Mucosa of rectum (tissue), 2 donors: Measurements from ENCODE around the gene PDE2A.

ENCODE experiments used
- H3K27ac ChIP-seq, 2 donors: one replicate each; pipeline ENCODE4 v1.7.0; 2013; ENCODE audit warnings: inconsistent platforms in 2 of 2, low read depth in 2 of 2, low read length in 2 of 2
- H3K27me3 ChIP-seq, 2 donors: one replicate each; pipeline ENCODE4 v1.7.0; 2013; ENCODE audit warnings: low read length in 2 of 2; ENCODE audit not compliant: control insufficient read depth in 2 of 2, insufficient read depth in 2 of 2
- H3K36me3 ChIP-seq, 2 donors: one replicate each; pipeline ENCODE4 v1.7.0; 2013; ENCODE audit warnings: low read length in 2 of 2; ENCODE audit not compliant: control insufficient read depth in 2 of 2, insufficient read depth in 2 of 2
- H3K4me1 ChIP-seq, 2 donors: one replicate each; pipeline ENCODE4 v1.7.0; 2013; ENCODE audit warnings: low read length in 2 of 2, mild to moderate bottlenecking in 1 of 2; ENCODE audit not compliant: control insufficient read depth in 2 of 2, insufficient read depth in 2 of 2
- H3K4me3 ChIP-seq, 2 donors: one replicate each; pipeline ENCODE4 v1.7.0; 2013; ENCODE audit warnings: low read length in 2 of 2
- H3K9ac ChIP-seq, 2 donors: one replicate each; pipeline ENCODE4 v1.7.0; 2013; ENCODE audit warnings: low read length in 2 of 2, low read depth in 1 of 2, mild to moderate bottlenecking in 1 of 2
- H3K9me3 ChIP-seq, 2 donors: one replicate each; pipeline ENCODE4 v1.7.0; 2013; ENCODE audit warnings: low read length in 2 of 2; ENCODE audit not compliant: control insufficient read depth in 2 of 2
- donor health status: healthy.
- donor health status: Normal muscosa, but diverticular disease.

The PDE2A gene

DNA sequence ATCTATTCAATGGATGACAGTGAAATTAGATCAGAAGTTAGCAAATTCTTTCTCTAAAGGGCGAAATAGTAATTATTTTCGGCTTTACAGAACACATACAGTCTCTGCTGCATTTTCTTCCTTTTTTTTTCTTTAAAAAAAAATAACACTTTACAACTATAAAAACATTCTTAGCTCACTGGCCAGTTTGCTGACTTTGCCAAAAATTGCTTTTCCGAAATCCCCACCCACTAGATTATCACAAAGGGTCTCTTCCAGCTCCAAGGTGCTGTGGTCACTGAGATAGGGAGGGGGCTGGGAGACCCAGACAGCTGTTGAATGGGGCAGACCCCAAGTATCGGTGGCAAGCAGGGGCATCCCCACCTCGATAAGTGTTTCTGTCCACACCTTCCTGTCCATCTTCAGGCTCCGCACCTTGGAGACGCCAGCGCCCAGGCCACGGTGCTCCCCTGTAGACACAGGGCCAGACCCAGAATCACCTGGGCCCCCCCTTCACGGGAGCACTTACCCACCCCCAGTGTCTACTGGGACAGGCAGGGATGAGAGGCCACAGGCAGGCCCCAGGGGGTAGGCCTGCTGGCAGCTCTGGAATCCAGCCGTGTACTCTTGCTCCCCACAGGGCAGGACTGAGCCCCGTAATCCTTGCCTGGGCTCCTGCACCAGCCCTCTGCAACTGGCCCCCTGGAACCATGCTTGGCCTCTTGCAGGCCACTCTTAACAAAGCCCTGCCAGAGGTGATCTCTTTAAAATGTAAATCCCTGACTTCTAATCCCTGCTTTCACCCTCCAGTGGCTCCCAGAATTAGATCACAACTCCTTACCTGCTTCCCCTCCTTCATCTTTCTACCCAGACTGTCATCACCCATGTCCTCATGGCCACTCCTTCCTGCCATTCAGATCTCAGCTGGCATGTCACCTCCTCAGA lies 31.5 kb upstream of the PDE2A start:
- Histone ChIP-seq H3K4me1 (no peaks in the 10 kb centered on the region), H3K27ac (no peak overlapping the region), H3K36me3 (peaks cover 70 to 87% of the 10 kb centered on the region in 2 donors), H3K27me3 (no peaks in the 10 kb centered on the region), H3K9me3 (no peaks in the 10 kb centered on the region), H3K9ac (no peak overlapping the region), H3K4me3 (no peak overlapping the region)

DNA sequence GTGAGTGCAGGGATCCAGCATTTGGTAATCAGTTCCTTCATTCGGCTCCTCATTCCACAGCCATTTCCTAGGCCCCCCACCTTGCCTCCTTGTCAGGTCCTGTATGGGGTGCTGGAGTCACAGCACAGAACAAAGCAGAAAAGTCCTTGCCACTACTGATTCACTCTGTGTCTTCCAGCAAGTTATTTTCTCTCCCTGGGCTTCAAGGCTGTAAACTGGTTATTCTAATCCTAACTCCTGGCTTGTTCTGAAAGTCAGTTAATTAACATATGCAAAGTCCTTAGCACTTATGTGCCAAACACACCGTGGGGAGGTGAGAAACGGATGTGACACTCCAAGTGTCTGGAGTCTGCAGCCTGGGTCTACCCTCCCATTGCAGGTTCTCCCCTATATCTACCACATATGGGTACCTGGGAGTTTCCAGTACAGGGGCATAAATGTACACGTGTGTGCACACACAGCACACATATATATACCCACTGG lies 30.6 kb upstream of the PDE2A start:
- no peak overlapping the region for H3K9ac ChIP-seq
- H3K27ac ChIP-seq: no peak overlapping the region
- peaks cover 71 to 85% of the 10 kb centered on the region in 2 donors for H3K36me3 ChIP-seq

DNA sequence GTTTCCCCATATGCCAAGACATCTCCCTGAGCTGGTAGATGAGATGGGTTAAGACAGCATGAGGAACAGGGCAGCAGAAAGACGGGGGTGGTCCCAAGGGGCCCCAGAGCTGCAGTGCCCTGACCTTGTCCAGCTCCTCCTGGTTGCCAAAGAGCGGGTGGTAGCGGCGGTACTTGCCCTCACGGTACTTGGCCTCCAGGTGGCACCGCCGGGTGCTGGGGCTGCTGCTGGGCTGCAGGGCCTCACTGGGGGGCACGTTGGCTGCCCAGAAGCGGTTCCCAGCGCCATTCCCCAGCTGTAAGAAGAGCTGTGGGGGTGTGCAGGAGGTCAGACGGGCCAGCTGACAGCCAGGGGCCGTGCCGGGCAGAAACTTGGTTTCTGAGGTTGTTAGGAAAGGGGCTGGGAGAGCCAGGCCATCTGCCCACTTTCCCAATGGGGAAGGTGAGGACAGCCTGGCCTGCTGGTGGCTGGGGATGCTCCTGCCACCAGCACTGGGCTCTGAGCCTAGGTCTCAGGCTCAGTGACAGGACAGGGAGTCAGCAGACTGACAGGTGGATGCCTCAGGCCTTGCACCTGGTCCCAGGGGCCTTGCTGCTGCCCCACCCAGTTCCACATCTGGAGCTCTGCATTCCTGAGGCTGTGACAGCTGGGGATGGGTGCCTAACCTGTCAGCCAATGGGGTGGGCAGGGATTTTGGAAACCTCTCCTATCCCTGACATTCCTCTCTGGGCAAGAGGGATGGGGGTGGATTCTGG lies 30.0 kb upstream of the PDE2A start:
- Histone ChIP-seq H3K27me3 (no peaks in the 10 kb centered on the region), H3K27ac (no peak overlapping the region), H3K4me3 (no peak overlapping the region), H3K36me3 (peaks cover 69 to 85% of the 10 kb centered on the region in 2 donors), H3K4me1 (no peaks in the 10 kb centered on the region), H3K9me3 (no peaks in the 10 kb centered on the region), H3K9ac (no peak overlapping the region)

More for the DNA sequence above, 30.6 kb upstream of the PDE2A start:
- Histone ChIP-seq H3K27me3 (no peaks in the 10 kb centered on the region), H3K9me3 (no peaks in the 10 kb centered on the region), H3K4me1 (no peaks in the 10 kb centered on the region), H3K4me3 (no peak overlapping the region)

DNA sequence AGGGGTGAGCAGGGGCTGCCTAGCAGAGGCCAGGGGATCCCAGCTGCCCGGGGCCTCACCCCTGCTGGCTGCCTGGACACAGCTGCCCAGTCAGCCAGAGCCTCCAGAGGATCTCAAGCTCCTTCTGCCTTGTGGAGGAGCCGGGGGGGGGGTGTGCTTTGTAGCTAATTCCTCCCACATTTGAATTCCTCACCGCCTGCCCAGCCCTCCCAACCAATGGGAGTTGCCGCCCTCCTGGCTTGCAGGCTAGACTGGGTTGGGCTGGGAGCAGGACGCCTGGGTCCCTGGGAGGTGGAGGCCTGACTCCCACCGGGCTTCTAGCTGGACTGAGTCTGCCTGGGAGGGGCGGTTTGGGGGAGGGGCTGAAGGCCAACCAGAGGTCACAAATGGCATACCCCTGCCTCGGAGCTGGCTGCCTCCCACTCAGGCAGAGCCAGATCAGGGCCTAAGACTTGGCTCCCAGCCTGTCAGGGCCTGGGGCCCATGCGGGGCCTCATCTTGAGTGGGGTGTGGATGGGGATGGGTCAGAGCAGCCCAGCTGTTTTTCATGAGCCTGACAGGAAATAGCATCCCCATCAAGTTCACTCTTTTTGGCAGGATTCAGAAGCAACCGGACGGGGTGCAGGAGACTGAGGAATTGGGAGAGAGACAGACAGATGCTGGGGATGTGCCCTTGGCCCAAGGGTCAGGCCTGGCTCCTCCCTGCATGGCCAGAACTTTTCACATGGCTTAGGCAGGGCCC lies 29.2 kb upstream of the PDE2A start:
- H3K36me3 ChIP-seq: peaks cover 70 to 85% of the 10 kb centered on the region in 2 donors
- no peaks in the 10 kb centered on the region for H3K4me1 ChIP-seq
- H3K27me3 ChIP-seq: no peaks in the 10 kb centered on the region
- no peak overlapping the region for H3K27ac ChIP-seq
- no peak overlapping the region for H3K4me3 ChIP-seq
- no peaks in the 10 kb centered on the region for H3K9me3 ChIP-seq
- no peak overlapping the region for H3K9ac ChIP-seq

DNA sequence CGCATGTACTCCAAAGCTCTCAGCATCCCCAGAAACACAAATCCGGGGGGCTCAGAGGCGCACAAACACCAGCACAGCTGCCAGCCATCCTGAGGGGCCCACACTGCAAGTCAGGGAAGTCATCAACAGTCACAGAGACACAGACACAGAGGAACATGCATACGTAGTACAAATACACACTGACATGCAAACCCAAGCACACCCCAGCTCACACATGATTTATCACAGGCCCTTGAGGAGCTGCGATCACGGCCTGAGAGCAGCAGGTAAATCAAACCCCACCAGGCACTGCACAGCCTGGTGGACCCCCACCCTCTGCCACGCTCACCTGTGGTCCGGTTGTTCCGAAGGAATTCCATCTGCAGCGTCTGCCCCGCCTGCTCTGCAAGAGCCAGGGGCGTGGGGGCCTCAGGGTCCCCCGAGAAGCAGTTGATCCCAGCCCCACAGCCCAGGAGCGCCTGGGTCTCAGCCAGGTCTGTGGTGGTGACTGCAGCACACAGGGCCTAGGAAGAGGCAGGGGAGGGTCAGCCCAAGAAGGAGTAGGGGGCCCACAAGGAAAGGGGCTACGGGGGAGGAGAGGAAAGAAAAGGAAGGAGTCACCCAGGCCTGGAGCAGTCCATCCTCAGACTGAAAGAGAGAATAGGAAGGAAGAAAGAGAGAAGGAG lies 28.5 kb upstream of the PDE2A start:
- peak overlapping the region; percentile 7 to 26 for H3K4me3 ChIP-seq
- H3K9me3 ChIP-seq: no peaks in the 10 kb centered on the region
- H3K27ac ChIP-seq: no peak overlapping the region
- peaks cover 70 to 85% of the 10 kb centered on the region in 2 donors for H3K36me3 ChIP-seq
- H3K9ac ChIP-seq: no peak overlapping the region
- H3K4me1 ChIP-seq: no peaks in the 10 kb centered on the region
- H3K27me3 ChIP-seq: no peaks in the 10 kb centered on the region

DNA sequence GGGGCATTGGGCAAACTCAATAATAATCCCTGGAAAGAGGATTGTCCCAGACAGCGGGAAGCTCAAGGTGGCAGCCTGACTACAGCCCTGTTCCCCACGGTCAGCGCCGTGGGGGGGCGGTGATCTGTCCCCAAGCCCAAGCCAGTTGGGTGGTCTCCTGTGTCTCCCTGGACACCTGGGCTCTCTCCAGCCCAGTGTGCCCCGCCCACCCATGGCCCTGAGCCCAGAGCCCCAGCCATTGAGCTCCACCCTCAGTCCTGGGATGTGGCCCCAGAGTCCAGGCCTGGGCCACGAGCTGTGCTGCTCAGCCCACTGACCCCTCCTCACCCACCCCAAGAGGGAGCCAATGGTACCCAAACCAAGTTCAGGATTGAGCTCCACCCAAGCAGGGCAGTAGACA lies 27.9 kb upstream of the PDE2A start:
- Histone ChIP-seq H3K9me3 (no peaks in the 10 kb centered on the region), H3K9ac (no peak overlapping the region), H3K4me3 (no peak overlapping the region), H3K4me1 (no peaks in the 10 kb centered on the region), H3K36me3 (peaks cover 69 to 84% of the 10 kb centered on the region in 2 donors), H3K27ac (no peak overlapping the region), H3K27me3 (no peaks in the 10 kb centered on the region)

DNA sequence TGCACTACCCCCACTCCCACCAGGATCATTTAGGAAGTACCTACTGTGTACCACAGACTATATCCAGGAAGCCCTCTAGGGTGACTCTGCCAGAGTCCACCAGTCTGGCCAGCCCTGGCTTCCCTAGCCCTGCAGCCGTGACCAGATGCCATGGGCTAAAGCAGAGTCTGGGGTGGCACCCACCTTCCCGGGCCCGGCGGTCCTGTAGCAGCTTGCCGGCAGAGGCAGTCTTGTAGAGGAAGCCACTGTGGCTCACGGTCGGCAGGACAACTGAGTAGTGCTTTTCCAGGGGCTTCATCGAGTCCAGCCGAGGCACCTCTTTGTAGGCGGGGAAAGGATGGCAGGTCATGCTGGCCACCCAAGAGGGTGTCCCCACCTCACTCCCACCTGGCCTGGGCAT lies 27.2 kb upstream of the PDE2A start:
- Histone ChIP-seq H3K27ac (no peak overlapping the region), H3K27me3 (no peaks in the 10 kb centered on the region), H3K4me3 (no peak overlapping the region), H3K4me1 (no peaks in the 10 kb centered on the region), H3K36me3 (peaks cover 67 to 83% of the 10 kb centered on the region in 2 donors), H3K9me3 (no peaks in the 10 kb centered on the region), H3K9ac (no peak overlapping the region)

DNA sequence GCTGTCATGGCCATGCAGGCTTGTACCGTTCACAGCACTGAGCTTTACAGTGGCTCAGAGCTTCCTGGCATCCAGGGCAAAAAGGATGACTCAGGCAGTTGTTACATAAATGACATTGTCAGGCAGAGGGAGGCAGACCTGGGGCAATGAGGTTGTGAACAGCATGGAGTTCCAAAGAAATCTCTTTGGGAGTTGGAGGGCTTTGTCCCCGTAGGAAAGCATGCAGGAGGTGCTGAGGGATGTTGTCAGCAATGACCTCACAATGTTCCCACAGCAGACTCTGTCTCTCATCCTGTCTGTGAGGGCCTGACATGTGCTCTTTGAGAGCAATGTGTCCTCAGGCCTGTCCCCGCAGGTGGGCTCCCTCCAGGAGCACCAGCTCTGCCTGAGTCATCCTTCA lies 25.9 kb upstream of the PDE2A start:
- no peak overlapping the region for H3K9ac ChIP-seq
- H3K27me3 ChIP-seq: no peaks in the 10 kb centered on the region
- H3K27ac ChIP-seq: no peak overlapping the region
- no peaks in the 10 kb centered on the region for H3K4me1 ChIP-seq
- peaks cover 70 to 83% of the 10 kb centered on the region in 2 donors for H3K36me3 ChIP-seq
- H3K4me3 ChIP-seq: no peak overlapping the region
- H3K9me3 ChIP-seq: no peaks in the 10 kb centered on the region

DNA sequence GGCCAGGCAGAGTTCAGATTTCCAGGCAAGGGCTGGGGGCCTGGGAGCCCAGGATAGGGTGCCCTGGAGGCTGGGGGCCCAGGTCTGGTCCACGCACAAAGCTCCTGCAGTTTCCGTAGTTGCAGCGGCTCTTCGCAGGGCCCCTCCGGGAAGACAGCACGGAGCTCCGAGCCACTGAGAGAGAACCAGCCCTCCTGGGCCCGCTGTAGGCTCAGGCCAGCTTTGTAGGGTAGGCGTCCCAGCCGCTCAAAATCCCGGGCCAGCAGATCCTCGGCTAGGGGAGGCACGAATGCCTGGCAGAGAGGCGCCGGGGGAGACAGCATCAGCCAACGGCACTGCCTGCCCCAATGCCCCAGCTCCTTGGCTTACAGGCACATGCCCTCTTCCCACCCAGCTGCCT lies 23.6 kb upstream of the PDE2A start:
- H3K9ac ChIP-seq: no peak overlapping the region
- H3K9me3 ChIP-seq: no peaks in the 10 kb centered on the region
- peaks cover 88 to 91% of the 10 kb centered on the region in 2 donors for H3K36me3 ChIP-seq
- H3K4me1 ChIP-seq: no peaks in the 10 kb centered on the region
- no peaks in the 10 kb centered on the region for H3K27me3 ChIP-seq
- H3K4me3 ChIP-seq: no peak overlapping the region
- no peak overlapping the region for H3K27ac ChIP-seq
